Measurements from ENCODE around the gene CDKAL1.

- TF ChIP-seq POLR2AphosphoS2 (IDR thresholded peaks at IDR 0.05; ENCODE audit: low read depth, low read length): no peak
- no peak for TF ChIP-seq KLF5 (IDR thresholded peaks at IDR 0.05; ENCODE audit: partially characterized antibody)
- TF ChIP-seq REST (IDR thresholded peaks at IDR 0.05; ENCODE audit: low read depth, low read length): no peak
- TF ChIP-seq POLR2AphosphoS5 (IDR thresholded peaks at IDR 0.05; ENCODE audit: low read length): no peak
- TF ChIP-seq, protein P1, sequence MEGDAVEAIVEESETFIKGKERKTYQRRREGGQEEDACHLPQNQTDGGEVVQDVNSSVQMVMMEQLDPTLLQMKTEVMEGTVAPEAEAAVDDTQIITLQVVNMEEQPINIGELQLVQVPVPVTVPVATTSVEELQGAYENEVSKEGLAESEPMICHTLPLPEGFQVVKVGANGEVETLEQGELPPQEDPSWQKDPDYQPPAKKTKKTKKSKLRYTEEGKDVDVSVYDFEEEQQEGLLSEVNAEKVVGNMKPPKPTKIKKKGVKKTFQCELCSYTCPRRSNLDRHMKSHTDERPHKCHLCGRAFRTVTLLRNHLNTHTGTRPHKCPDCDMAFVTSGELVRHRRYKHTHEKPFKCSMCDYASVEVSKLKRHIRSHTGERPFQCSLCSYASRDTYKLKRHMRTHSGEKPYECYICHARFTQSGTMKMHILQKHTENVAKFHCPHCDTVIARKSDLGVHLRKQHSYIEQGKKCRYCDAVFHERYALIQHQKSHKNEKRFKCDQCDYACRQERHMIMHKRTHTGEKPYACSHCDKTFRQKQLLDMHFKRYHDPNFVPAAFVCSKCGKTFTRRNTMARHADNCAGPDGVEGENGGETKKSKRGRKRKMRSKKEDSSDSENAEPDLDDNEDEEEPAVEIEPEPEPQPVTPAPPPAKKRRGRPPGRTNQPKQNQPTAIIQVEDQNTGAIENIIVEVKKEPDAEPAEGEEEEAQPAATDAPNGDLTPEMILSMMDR (IDR thresholded peaks at IDR 0.05 in 2 of 3, conservative IDR thresholded peaks at IDR 0.05 in 1 of 3; ENCODE audit: control insufficient read depth in 2 of 3, extremely low read depth in 1 of 3, insufficient read depth in 1 of 3, low read depth in 3 of 3, low read length in 3 of 3): no peak
- no peak for TF ChIP-seq ATF7 (IDR thresholded peaks at IDR 0.05; ENCODE audit: low read depth)
- TF ChIP-seq BRCA1 (IDR thresholded peaks at IDR 0.05; ENCODE audit: low read depth, low read length): no peak
- TF ChIP-seq KDM1A (IDR thresholded peaks at IDR 0.05; ENCODE audit: borderline replicate concordance): no peak
- TF ChIP-seq NR2C2 (IDR thresholded peaks at IDR 0.05; ENCODE audit: borderline replicate concordance, control insufficient read depth, insufficient read length, low read depth): no peak
These were observed 25.0 kb upstream of the CDKAL1 start for GRCh38 chr6:20509212-20509611.
